HUES48 (cell line): Measurements from ENCODE around the gene OR51E2.

Experiments used
- H3K27ac ChIP-seq: one replicate; pipeline ENCODE4 v1.7.0; 2013; ENCODE audit warnings: low read depth, low read length, inconsistent platforms
- H3K27me3 ChIP-seq: 2 replicates; pipeline ENCODE4 v1.6.1; 2013; ENCODE audit warnings: mild to moderate bottlenecking, low read length; ENCODE audit not compliant: control insufficient read depth, insufficient read depth
- H3K36me3 ChIP-seq: 2 replicates; pipeline ENCODE4 v1.6.1; 2013; ENCODE audit warnings: low read length; ENCODE audit not compliant: control insufficient read depth, insufficient read depth
- H3K4me1 ChIP-seq: 2 replicates; pipeline ENCODE4 v1.6.1; 2013; ENCODE audit warnings: mild to moderate bottlenecking, low read length; ENCODE audit not compliant: control insufficient read depth, insufficient read depth
- H3K4me3 ChIP-seq: 2 replicates; pipeline ENCODE4 v1.5.1; 2013; ENCODE audit warnings: mild to moderate bottlenecking, low read depth, low read length
- H3K9ac ChIP-seq: 2 replicates; pipeline ENCODE4 v1.6.1; 2013; ENCODE audit warnings: mild to moderate bottlenecking, low read depth, low read length, moderate library complexity
- H3K9me3 ChIP-seq: 2 replicates; pipeline ENCODE4 v1.6.1; 2013; ENCODE audit warnings: low read length; ENCODE audit not compliant: control insufficient read depth, insufficient read depth

Gene OR51E2

DNA sequence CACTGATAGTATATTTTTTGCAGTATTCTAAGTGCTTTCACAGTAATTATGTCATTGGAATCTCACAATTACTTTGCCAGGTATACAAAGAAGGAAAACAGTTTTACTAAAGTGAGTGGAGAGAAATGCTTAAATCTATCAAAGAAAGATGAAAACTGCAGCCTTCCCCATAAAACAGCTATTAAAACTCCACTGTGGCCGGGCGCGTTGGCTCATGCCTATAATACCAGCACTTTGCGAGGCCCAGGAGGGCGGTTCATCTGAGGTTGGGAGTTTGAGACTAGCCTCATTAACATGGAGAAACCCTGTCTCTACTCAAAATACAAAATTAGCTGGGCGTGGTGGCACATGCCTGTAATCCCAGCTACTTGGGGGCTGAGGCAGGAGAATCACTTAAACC, 34.8 kb downstream of the OR51E2 start:
- no peak overlapping the region for H3K27ac ChIP-seq
- no peaks in the 10 kb centered on the region for H3K27me3 ChIP-seq

DNA sequence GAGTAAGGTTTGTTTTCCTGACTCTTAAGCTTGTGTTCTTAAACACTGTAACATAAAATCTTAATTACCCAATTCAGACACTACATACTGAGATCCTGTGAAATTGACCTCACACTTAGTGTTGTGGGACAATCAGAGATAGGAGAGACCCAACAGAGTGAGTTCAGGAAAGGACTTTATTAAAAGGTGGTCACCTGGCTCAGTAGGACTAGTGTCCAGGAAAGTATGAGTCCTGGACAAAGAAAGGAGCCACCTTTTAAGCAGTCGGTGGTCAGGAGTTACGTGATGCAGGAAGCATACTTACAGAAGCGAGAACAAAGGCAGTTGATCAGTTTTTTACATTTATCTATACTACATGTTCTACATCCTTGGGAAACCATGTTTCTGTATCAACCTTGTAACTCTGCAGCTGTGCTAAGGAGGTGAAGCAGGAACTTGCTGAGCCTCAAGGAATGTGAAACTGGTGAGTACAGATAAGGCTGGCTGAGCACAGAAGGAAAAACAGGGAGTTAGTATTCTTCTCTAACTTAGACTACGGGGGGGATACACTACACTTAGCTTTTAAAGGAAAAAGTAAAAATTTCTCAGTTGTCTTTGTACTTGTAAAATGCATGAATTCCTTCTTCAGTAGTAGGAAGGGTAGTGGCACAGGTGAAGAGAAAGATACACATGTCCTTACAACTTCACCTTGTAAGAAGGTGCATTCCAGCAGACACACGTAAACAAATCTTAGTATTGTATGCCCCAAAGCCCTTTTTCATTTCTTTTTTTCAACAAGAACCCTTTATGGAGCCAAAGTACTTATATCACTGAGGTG, 38.8 kb downstream of the OR51E2 start:
- H3K36me3 ChIP-seq: no peaks in the 10 kb centered on the region
- H3K9ac ChIP-seq: no peak overlapping the region
- H3K27ac ChIP-seq: no peak overlapping the region
- no peaks in the 10 kb centered on the region for H3K27me3 ChIP-seq
- H3K4me3 ChIP-seq: no peak overlapping the region
- H3K4me1 ChIP-seq: no peaks in the 10 kb centered on the region
- no peaks in the 10 kb centered on the region for H3K9me3 ChIP-seq

More for the DNA sequence above, 34.8 kb downstream of the OR51E2 start:
- H3K4me1 ChIP-seq: no peaks in the 10 kb centered on the region
- no peaks in the 10 kb centered on the region for H3K9me3 ChIP-seq
- no peak overlapping the region for H3K4me3 ChIP-seq
- H3K9ac ChIP-seq: no peak overlapping the region
- H3K36me3 ChIP-seq: no peaks in the 10 kb centered on the region

DNA sequence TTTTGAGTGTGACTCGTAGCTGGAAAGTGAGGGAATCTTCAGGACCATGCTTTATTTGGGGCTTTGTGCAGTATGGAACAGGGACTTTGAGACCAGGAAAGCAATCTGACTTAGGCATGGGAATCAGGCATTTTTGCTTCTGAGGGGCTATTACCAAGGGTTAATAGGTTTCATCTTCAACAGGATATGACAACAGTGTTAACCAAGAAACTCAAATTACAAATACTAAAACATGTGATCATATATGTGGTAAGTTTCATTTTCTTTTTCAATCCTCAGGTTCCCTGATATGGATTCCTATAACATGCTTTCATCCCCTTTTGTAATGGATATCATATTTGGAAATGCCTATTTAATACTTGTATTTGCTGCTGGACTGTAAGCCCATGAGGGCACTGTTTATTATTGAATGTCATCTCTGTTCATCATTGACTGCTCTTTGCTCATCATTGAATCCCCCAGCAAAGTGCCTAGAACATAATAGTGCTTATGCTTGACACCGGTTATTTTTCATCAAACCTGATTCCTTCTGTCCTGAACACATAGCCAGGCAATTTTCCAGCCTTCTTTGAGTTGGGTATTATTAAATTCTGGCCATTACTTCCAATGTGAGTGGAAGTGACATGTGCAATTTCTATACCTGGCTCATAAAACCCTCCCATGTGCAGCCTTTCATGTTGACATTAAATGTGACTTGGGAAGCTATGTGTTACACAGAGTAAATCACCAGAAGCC, 42.9 kb downstream of the OR51E2 start:
- Histone ChIP-seq H3K27ac (no peak overlapping the region), H3K27me3 (no peaks in the 10 kb centered on the region), H3K9me3 (no peaks in the 10 kb centered on the region), H3K4me3 (no peak overlapping the region), H3K36me3 (no peaks in the 10 kb centered on the region), H3K9ac (no peak overlapping the region), H3K4me1 (no peaks in the 10 kb centered on the region)

DNA sequence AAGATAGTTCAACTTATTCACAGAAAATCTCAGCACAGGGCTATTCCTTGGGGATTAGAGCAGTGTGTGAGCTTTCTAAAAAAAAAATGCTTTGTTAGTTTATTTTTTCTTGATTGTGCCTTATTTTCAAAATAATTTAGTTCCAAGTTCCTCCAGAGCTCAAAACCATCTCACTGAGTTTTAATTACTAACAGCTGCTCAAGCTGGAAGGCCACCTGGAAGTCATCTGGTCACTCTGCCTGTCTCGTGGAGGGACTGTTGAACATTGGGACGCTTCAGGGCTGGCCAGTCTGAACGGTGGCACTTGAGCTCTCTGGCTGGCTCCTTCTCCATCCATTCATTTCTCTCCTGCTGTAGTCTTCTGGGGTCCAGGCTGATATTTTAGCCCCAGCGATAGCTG, 49.9 kb downstream of the OR51E2 start:
- no peaks in the 10 kb centered on the region for H3K4me1 ChIP-seq
- no peaks in the 10 kb centered on the region for H3K27me3 ChIP-seq
- H3K9ac ChIP-seq: no peak overlapping the region
- no peaks in the 10 kb centered on the region for H3K9me3 ChIP-seq
- H3K4me3 ChIP-seq: no peak overlapping the region
- H3K27ac ChIP-seq: no peak overlapping the region
- no peaks in the 10 kb centered on the region for H3K36me3 ChIP-seq

DNA sequence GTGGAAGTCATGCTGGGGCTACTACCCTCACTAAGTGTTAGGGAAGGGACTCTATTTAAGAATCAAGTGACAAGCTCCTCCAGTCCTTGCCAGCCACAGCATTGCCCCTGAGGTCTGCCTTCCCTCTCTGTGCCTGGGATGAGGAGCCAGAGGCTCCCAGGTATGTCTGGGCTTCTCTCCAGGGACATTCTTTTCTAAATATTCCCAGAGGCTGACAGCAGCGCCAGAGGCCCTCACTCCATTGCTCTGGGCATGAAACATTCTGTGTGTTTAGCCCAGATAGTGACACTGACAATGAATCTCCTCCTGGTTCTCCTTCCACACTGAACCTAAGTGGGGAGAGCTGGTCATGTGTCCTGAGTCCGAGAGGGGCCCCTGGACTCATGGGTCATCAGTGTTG, 51.7 kb downstream of the OR51E2 start:
- Histone ChIP-seq H3K36me3 (no peaks in the 10 kb centered on the region), H3K4me3 (no peak overlapping the region), H3K9me3 (no peaks in the 10 kb centered on the region), H3K9ac (no peak overlapping the region), H3K27me3 (no peaks in the 10 kb centered on the region), H3K27ac (no peak overlapping the region), H3K4me1 (no peaks in the 10 kb centered on the region)

DNA sequence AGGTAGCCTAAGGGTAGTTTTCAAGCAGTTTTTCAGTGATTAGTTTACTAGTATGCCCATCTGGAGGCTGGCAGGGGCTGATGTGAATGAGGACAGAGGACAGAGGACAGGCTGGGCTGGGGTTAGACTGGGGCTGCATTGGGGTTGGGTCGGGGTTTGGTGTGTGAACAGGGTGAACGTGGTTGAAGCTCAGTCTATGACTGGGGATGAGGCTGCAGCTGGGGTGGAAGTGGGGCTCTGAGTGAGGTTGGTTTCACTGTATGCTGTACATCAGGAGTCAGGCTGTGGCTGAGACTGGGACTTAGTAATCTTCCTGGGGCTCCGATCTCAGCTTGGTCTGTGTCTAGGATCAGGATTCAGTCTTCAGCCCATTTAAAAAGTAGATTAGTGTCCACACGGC, 53.4 kb downstream of the OR51E2 start:
- no peak overlapping the region for H3K9ac ChIP-seq
- H3K36me3 ChIP-seq: no peaks in the 10 kb centered on the region
- no peaks in the 10 kb centered on the region for H3K9me3 ChIP-seq
- no peak overlapping the region for H3K27ac ChIP-seq
- H3K4me1 ChIP-seq: no peaks in the 10 kb centered on the region
- H3K27me3 ChIP-seq: no peaks in the 10 kb centered on the region
- H3K4me3 ChIP-seq: no peak overlapping the region

DNA sequence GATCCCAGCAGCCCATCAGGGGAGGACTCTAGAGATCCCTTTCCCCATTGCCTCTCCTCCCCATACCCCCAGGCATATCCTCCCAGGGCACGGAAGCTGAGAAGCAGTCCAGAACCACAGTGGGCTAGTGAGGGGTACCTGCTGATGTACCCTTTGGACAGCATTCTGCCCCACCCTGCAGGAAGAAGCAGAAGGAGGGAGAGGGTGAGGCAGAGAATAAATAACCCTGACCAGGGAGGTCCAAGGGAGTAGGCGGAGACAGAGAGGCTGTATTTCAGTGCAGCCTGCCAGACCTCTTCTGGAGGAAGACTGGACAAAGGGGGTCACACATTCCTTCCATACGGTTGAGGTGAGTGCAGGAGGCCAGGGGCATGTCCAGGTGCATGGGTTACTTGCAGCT, 54.0 kb downstream of the OR51E2 start, which contains the start of gene OR51E1:
Gene OR51E1, plus strand, starts transcription at position 301 of the 400 bp plus-strand sequence. CDS start 8,545 bp downstream, outside the sequence.
- no peaks in the 10 kb centered on the region for H3K9me3 ChIP-seq
- H3K4me1 ChIP-seq: no peaks in the 10 kb centered on the region
- no peak within 1 kb of the TSS for H3K4me3 ChIP-seq
- H3K27me3 ChIP-seq: no peaks in the 10 kb centered on the region
- no peaks in the 10 kb centered on the region for H3K36me3 ChIP-seq
- H3K9ac ChIP-seq: no peak within 1 kb of the TSS
- no peak within 1 kb of the TSS for H3K27ac ChIP-seq

DNA sequence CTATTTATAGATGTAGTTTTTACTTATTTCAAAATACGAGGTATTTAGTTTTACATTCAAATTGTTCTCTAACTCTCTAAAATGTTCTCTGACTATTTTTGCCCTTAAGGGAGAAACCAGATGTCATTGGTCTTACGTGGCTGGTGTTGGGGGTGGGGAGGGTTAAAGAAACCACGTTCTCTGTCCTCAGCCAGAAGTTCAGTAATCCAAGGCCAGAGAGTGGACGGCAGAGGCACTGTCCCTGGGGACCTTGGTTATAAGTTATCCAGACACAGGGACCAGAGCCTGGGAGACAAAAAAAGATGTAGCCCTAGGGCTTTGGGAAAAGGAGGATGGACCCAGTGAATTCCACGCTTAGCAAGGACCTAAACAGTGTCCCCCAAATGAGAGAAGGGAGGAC, 54.6 kb downstream of the OR51E2 start:
- H3K9me3 ChIP-seq: no peaks in the 10 kb centered on the region
- no peaks in the 10 kb centered on the region for H3K27me3 ChIP-seq
- no peak overlapping the region for H3K9ac ChIP-seq
- no peaks in the 10 kb centered on the region for H3K36me3 ChIP-seq
- no peak overlapping the region for H3K27ac ChIP-seq
- no peaks in the 10 kb centered on the region for H3K4me1 ChIP-seq
- H3K4me3 ChIP-seq: no peak overlapping the region

DNA sequence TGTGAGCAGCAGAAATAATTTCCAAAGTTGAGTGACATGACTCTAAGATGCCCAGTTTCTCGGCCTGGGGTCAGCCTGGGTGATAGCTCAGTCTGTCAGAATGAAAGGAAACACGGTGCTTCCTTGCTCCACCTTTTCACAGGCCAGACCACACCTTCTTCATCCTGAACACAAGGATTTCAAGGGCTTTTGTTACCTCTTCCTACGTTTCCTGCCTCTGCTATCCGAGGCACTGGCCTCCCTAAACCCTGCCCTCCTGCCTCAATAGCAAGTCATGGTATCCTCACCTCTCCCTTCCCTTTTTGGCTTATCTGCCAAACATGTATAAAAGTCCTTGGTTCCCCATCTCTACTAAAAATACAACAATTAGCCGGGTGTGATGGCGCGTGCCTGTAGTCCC, 55.6 kb downstream of the OR51E2 start:
- peaks cover 8% of the 10 kb centered on the region for H3K27me3 ChIP-seq
- H3K9me3 ChIP-seq: no peaks in the 10 kb centered on the region
- H3K4me3 ChIP-seq: no peak overlapping the region
- H3K4me1 ChIP-seq: no peaks in the 10 kb centered on the region
- H3K36me3 ChIP-seq: no peaks in the 10 kb centered on the region
- no peak overlapping the region for H3K9ac ChIP-seq
- no peak overlapping the region for H3K27ac ChIP-seq

DNA sequence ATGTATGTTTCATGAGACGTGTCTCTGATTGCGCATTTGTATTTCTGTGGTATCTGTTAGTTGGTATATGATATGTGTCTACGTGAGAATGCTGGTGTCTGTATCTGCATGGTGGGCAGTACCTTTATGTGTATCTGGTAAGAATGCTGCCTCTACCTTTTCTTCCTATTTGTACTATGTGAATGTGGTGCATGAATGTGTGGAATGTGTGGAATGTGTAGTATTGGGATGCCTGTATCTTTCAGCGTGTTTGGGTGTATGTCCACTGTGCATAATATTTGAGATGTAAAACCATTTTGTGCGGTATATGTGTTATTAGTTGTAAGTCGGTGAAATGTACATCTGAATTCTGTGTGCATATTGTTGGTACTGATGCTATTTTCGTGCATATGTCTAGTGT, 56.2 kb downstream of the OR51E2 start:
- Histone ChIP-seq H3K9me3 (no peaks in the 10 kb centered on the region), H3K4me1 (no peaks in the 10 kb centered on the region), H3K27ac (no peak overlapping the region), H3K9ac (no peak overlapping the region), H3K36me3 (no peaks in the 10 kb centered on the region), H3K27me3 (peaks cover 9% of the 10 kb centered on the region), H3K4me3 (no peak overlapping the region)

DNA sequence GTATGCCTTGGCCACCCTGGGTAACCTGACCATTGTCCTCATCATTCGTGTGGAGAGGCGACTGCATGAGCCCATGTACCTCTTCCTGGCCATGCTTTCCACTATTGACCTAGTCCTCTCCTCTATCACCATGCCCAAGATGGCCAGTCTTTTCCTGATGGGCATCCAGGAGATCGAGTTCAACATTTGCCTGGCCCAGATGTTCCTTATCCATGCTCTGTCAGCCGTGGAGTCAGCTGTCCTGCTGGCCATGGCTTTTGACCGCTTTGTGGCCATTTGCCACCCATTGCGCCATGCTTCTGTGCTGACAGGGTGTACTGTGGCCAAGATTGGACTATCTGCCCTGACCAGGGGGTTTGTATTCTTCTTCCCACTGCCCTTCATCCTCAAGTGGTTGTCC, 57.7 kb downstream of the OR51E2 start:
- no peak overlapping the region for H3K27ac ChIP-seq
- no peak overlapping the region for H3K9ac ChIP-seq
- H3K27me3 ChIP-seq: peaks cover 9% of the 10 kb centered on the region
- no peaks in the 10 kb centered on the region for H3K36me3 ChIP-seq
- H3K4me3 ChIP-seq: no peak overlapping the region
- H3K4me1 ChIP-seq: no peaks in the 10 kb centered on the region
- no peaks in the 10 kb centered on the region for H3K9me3 ChIP-seq
